Superior temporal gyrus (tissue), 1 donor: Measurements from ENCODE around the gene FAR2.
"Not testable (repeated sequence)": the region's sequence is repeated elsewhere in the genome, so short reads cannot be mapped to it uniquely, and the experiment has no call there.

ENCODE experiments used
- DNase-seq: peaks from one replicate; pipeline ENCODE4 v3.0.0-alpha.2; 2016; ENCODE audit errors: extremely low spot score

FAR2 gene

GRCh38 chr12:29320295-29321085, 171.4 kb downstream of the FAR2 start:
- DNase-seq = no peak

- no peak for DNase-seq
These were observed 173.1 kb downstream of the FAR2 start for GRCh38 chr12:29322157-29322556.

- no peak for DNase-seq
These were observed 180.3 kb downstream of the FAR2 start for GRCh38 chr12:29329411-29329810.

GRCh38 chr12:29333178-29333577, 184.1 kb downstream of the FAR2 start:
- DNase-seq = no peak

- DNase-seq = no peak
These were observed 185.9 kb downstream of the FAR2 start for GRCh38 chr12:29334937-29335336.

GRCh38 chr12:29337325-29337724, 188.2 kb downstream of the FAR2 start:
- DNase-seq = no peak

- DNase-seq = no peak
These were observed 194.1 kb downstream of the FAR2 start for GRCh38 chr12:29343022-29343799.

GRCh38 chr12:29346769-29347421, 197.8 kb downstream of the FAR2 start:
- no peak for DNase-seq

GRCh38 chr12:29350080-29350479, 201.0 kb downstream of the FAR2 start:
- DNase-seq = no peak

GRCh38 chr12:29354954-29355353, 205.9 kb downstream of the FAR2 start:
- no peak for DNase-seq

GRCh38 chr12:29365091-29365490, 216.0 kb downstream of the FAR2 start:
- DNase-seq = no peak

GRCh38 chr12:29374012-29374411, 224.9 kb downstream of the FAR2 start:
- no peak for DNase-seq

- DNase-seq = no peak
These were observed 225.8 kb downstream of the FAR2 start for GRCh38 chr12:29374913-29375312.

GRCh38 chr12:29376118-29376517, 227.0 kb downstream of the FAR2 start:
- no peak for DNase-seq

GRCh38 chr12:29380536-29381523, 231.8 kb downstream of the FAR2 start, which contains the start of gene ERGIC2:
TSS of gene ERGIC2 (minus strand) at chr12:29381172. CDS start at chr12:29371633, 9,539 bp downstream.
- peak; percentile 99 for DNase-seq

GRCh38 chr12:29382251-29382650, 233.2 kb downstream of the FAR2 start:
- no peak for DNase-seq

- not testable (repeated sequence) for DNase-seq
These were observed 236.1 kb downstream of the FAR2 start for GRCh38 chr12:29385194-29385593.
